Measurements from ENCODE around the gene COL26A1.

GRCh38 chr7:101559586-101559985 lies 196.9 kb downstream of the COL26A1 start:
- TF ChIP-seq POLR2AphosphoS5 (IDR thresholded peaks at IDR 0.05; ENCODE audit: low read depth, low read length) (no peak), SIN3A (IDR thresholded peaks at IDR 0.05; ENCODE audit: borderline replicate concordance, insufficient read depth, low read length) (no peak), TAF1 (IDR thresholded peaks at IDR 0.05; ENCODE audit: borderline replicate concordance, insufficient read depth, low read length) (no peak)

Data from PFSK-1 (cell line).